Neural progenitor cell (in vitro differentiated cells): ENCODE results near the gene GFOD1. TPM values are rescaled to one million over a fixed set of nuclear protein-coding genes. Genes with fewer than 3 reads are reported as not detected.

Experiments
- DNase-seq: peaks from one replicate; pipeline ENCODE4 v3.0.0-alpha.2; 2016; ENCODE audit warnings: low spot score
- H2AFZ ChIP-seq: fragments of 200-600 bp; sonication (generic); replicated peaks from 2 replicates; pipeline ENCODE4 v1.6.1; 2016; ENCODE audit warnings: antibody characterized with exemption
- H3F3A ChIP-seq: fragments of 200-600 bp; sonication (generic); 2 replicates; pipeline ENCODE4 v1.6.1; 2016; ENCODE audit warnings: antibody characterized with exemption, low read depth
- H3K27ac ChIP-seq: fragments of 200-600 bp; sonication (generic); 2 replicates; pipeline ENCODE4 v1.5.1; 2016; ENCODE audit warnings: mild to moderate bottlenecking
- H3K27me3 ChIP-seq: fragments of 200-600 bp; sonication (generic); 2 replicates; pipeline ENCODE4 v1.6.1; 2016; ENCODE audit warnings: mild to moderate bottlenecking, moderate library complexity
- H3K36me3 ChIP-seq: fragments of 200-600 bp; sonication (generic); 2 replicates; pipeline ENCODE4 v1.5.1; 2016
- H3K4me1 ChIP-seq: fragments of 200-600 bp; sonication (generic); 2 replicates; pipeline ENCODE4 v1.6.1; 2016; ENCODE audit warnings: mixed run types
- H3K4me2 ChIP-seq: fragments of 200-600 bp; sonication (generic); 2 replicates; pipeline ENCODE4 v1.6.1; 2016
- H3K4me3 ChIP-seq: fragments of 200-600 bp; sonication (generic); 2 replicates; pipeline ENCODE4 v1.5.1; 2016
- H3K79me2 ChIP-seq: fragments of 200-600 bp; sonication (generic); 2 replicates; pipeline ENCODE4 v1.6.1; 2016; ENCODE audit warnings: low read depth
- H3K9ac ChIP-seq: fragments of 200-600 bp; sonication (generic); 2 replicates; pipeline ENCODE4 v1.6.1; 2016
- H3K9me3 ChIP-seq: fragments of 200-600 bp; sonication (generic); 2 replicates; pipeline ENCODE4 v1.5.1; 2016; ENCODE audit warnings: low read depth
- H4K20me1 ChIP-seq: fragments of 200-600 bp; sonication (generic); 2 replicates; pipeline ENCODE4 v1.6.1; 2016; ENCODE audit warnings: low read depth
- H3K27ac Mint-ChIP-seq: 3 replicates; pipeline ENCODE4 v1.8.0; 2021; ENCODE audit warnings: mixed read lengths
- H3K27me3 Mint-ChIP-seq: 2 replicates; pipeline ENCODE4 v1.8.0; 2022; ENCODE audit warnings: low read depth, mild to moderate bottlenecking, inconsistent platforms, moderate library complexity, mixed read lengths; ENCODE audit not compliant: insufficient read depth
- H3K36me3 Mint-ChIP-seq: 3 replicates; pipeline ENCODE4 v1.8.0; 2021; ENCODE audit warnings: mixed read lengths
- H3K4me1 Mint-ChIP-seq: 3 replicates; pipeline ENCODE4 v1.8.0; 2021; ENCODE audit warnings: mixed read lengths
- H3K4me3 Mint-ChIP-seq: 3 replicates; pipeline ENCODE4 v1.8.0; 2021; ENCODE audit warnings: mild to moderate bottlenecking, moderate library complexity, mixed read lengths
- H3K9me3 Mint-ChIP-seq: 3 replicates; pipeline ENCODE4 v1.8.0; 2020; ENCODE audit warnings: mixed read lengths
- EZH2 ChIP-seq: fragments of 200-600 bp; sonication (generic); IDR thresholded peaks from 2 replicates; pipeline ENCODE4 v1.6.1; 2017; ENCODE audit warnings: antibody characterized with exemption, mild to moderate bottlenecking, moderate library complexity
- EZH2phosphoT487 ChIP-seq: fragments of 200-600 bp; sonication (generic); IDR thresholded peaks from 2 replicates; pipeline ENCODE4 v1.6.1; 2017; ENCODE audit warnings: antibody characterized with exemption
- total RNA-seq: library from RNA; depleted of rRNA; stranded (reverse); fragments of >200 nt; gene quantifications from 2 replicates; pipeline ENCODE4 v1.2.3, GENCODE V29; 2015; ENCODE audit warnings: low replicate concordance
- TF ChIP-seq, protein P1 (sequence below): fragments of 200-600 bp; sonication (generic); IDR thresholded peaks from 2 replicates; pipeline ENCODE4 v1.5.1; 2017; ENCODE audit warnings: antibody characterized with exemption, mild to moderate bottlenecking

GFOD1 gene
- total RNA-seq, 1 donor from 2014 or later = 1.8 TPM

- Mint-ChIP-seq H3K9me3 (no peaks in the 10 kb centered on the region), H3K4me3 (no peak overlapping the region), H3K27me3 (peaks cover 11% of the 10 kb centered on the region), H3K27ac (no peak overlapping the region), H3K36me3 (no peaks in the 10 kb centered on the region), H3K4me1 (peaks cover 16% of the 10 kb centered on the region)
- TF ChIP-seq, protein P1, sequence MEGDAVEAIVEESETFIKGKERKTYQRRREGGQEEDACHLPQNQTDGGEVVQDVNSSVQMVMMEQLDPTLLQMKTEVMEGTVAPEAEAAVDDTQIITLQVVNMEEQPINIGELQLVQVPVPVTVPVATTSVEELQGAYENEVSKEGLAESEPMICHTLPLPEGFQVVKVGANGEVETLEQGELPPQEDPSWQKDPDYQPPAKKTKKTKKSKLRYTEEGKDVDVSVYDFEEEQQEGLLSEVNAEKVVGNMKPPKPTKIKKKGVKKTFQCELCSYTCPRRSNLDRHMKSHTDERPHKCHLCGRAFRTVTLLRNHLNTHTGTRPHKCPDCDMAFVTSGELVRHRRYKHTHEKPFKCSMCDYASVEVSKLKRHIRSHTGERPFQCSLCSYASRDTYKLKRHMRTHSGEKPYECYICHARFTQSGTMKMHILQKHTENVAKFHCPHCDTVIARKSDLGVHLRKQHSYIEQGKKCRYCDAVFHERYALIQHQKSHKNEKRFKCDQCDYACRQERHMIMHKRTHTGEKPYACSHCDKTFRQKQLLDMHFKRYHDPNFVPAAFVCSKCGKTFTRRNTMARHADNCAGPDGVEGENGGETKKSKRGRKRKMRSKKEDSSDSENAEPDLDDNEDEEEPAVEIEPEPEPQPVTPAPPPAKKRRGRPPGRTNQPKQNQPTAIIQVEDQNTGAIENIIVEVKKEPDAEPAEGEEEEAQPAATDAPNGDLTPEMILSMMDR = no peak
- TF ChIP-seq EZH2 (no peak), EZH2phosphoT487 (no peak)
- peaks cover 13% of the 10 kb centered on the region for H3K27me3 ChIP-seq
- no peaks in the 10 kb centered on the region for H3K9me3 ChIP-seq
- no peaks in the 10 kb centered on the region for H3K36me3 ChIP-seq
- H3K4me1 ChIP-seq = peaks cover 14% of the 10 kb centered on the region
- no peaks in the 10 kb centered on the region for H3K79me2 ChIP-seq
- H3F3A ChIP-seq = peaks cover 10% of the 10 kb centered on the region
- no peak overlapping the region for H3K4me2 ChIP-seq
- H4K20me1 ChIP-seq = no peaks in the 10 kb centered on the region
- no peak overlapping the region for H3K4me3 ChIP-seq
- no peak for DNase-seq
- H3K27ac ChIP-seq = no peak overlapping the region
- H2AFZ ChIP-seq = no peak overlapping the region
- no peak overlapping the region for H3K9ac ChIP-seq
These were observed 6.7 kb upstream of the GFOD1 start for GRCh38 chr6:13494137-13494536.

GRCh38 chr6:13493147-13493546 is 5.7 kb upstream of the GFOD1 start:
- H3K36me3 ChIP-seq = no peaks in the 10 kb centered on the region
- no peak overlapping the region for H3K27ac ChIP-seq
- H3K4me1 ChIP-seq = peaks cover 14% of the 10 kb centered on the region
- H2AFZ ChIP-seq = no peak overlapping the region
- Mint-ChIP-seq H3K4me3 (no peak overlapping the region), H3K27me3 (peaks cover 17% of the 10 kb centered on the region), H3K9me3 (no peaks in the 10 kb centered on the region), H3K4me1 (peaks cover 18% of the 10 kb centered on the region), H3K27ac (no peak overlapping the region), H3K36me3 (no peaks in the 10 kb centered on the region)
- no peak for TF ChIP-seq EZH2phosphoT487
- TF ChIP-seq, protein P1 = no peak
- no peak for TF ChIP-seq EZH2
- no peak overlapping the region for H3K4me2 ChIP-seq
- peaks cover 23% of the 10 kb centered on the region for H3K27me3 ChIP-seq
- H3K9ac ChIP-seq = no peak overlapping the region
- no peak for DNase-seq
- no peaks in the 10 kb centered on the region for H3K79me2 ChIP-seq
- no peak overlapping the region for H3K4me3 ChIP-seq
- H4K20me1 ChIP-seq = no peaks in the 10 kb centered on the region
- H3K9me3 ChIP-seq = no peaks in the 10 kb centered on the region
- H3F3A ChIP-seq = peaks cover 18% of the 10 kb centered on the region

DNA sequence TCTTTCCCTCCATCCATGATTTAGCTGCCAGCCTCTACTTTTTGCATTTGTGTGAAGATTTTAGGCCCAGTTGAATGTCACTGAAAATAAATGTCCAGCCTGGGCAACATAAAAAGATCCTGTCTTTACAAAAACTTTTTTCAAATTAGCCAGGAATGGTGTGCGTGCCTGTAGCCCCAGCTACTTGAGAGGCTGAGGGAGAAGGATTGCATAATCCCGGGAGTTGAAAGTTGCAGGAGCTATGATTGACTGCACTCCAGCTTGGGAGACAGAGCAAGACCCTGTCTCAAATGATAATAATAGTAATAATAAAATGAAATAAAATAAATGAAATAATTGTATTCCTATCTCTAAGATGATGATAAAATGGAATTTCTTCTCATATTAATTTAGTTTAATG is 5.0 kb upstream of the GFOD1 start:
- Mint-ChIP-seq H3K36me3 (no peaks in the 10 kb centered on the region), H3K27ac (no peak overlapping the region), H3K4me1 (peaks cover 18% of the 10 kb centered on the region), H3K27me3 (peaks cover 17% of the 10 kb centered on the region), H3K9me3 (no peaks in the 10 kb centered on the region), H3K4me3 (no peak overlapping the region)
- no peaks in the 10 kb centered on the region for H3K36me3 ChIP-seq
- peaks cover 28% of the 10 kb centered on the region for H3K27me3 ChIP-seq
- DNase-seq = no peak
- H3K79me2 ChIP-seq = no peaks in the 10 kb centered on the region
- no peak overlapping the region for H3K4me3 ChIP-seq
- no peaks in the 10 kb centered on the region for H3K9me3 ChIP-seq
- no peak overlapping the region for H3K9ac ChIP-seq
- no peak overlapping the region for H3K4me2 ChIP-seq
- H3K4me1 ChIP-seq = peaks cover 14% of the 10 kb centered on the region
- no peak overlapping the region for H3K27ac ChIP-seq
- H3F3A ChIP-seq = peaks cover 24% of the 10 kb centered on the region
- no peaks in the 10 kb centered on the region for H4K20me1 ChIP-seq
- TF ChIP-seq EZH2 (no peak), EZH2phosphoT487 (no peak)
- TF ChIP-seq, protein P1 = no peak
- no peak overlapping the region for H2AFZ ChIP-seq
